Measurements from ENCODE around the gene SLC6A11.
A peak's percentile ranks its signal among the peaks of the same experiment; 100 is the strongest.

Gene SLC6A11

GRCh38 chr3:10852066-10852808, 36.2 kb downstream of the SLC6A11 start:
- TF ChIP-seq CTCF (conservative IDR thresholded peaks at IDR 0.05; ENCODE audit: low read length) = no peak
- H3K4me3 ChIP-seq (ENCODE audit: low read length) = no peak overlapping the region
- no peak for DNase-seq (ENCODE audit: low read depth)

- no peak for DNase-seq (ENCODE audit: low read depth)
- no peak overlapping the region for H3K4me3 ChIP-seq (ENCODE audit: low read length)
- no peak for TF ChIP-seq CTCF (conservative IDR thresholded peaks at IDR 0.05; ENCODE audit: low read length)
Observed at GRCh38 chr3:10855083-10855870, 39.2 kb downstream of the SLC6A11 start.

- peak; percentile 25; the same call in 1 of the 2 replicates for TF ChIP-seq CTCF (conservative IDR thresholded peaks at IDR 0.05; ENCODE audit: low read length)
- no peak overlapping the region for H3K4me3 ChIP-seq (ENCODE audit: low read length)
- DNase-seq (ENCODE audit: low read depth) = no peak
Observed at GRCh38 chr3:10855871-10856662, 40.0 kb downstream of the SLC6A11 start.

- no peak overlapping the region for H3K4me3 ChIP-seq (ENCODE audit: low read length)
- no peak for TF ChIP-seq CTCF (conservative IDR thresholded peaks at IDR 0.05; ENCODE audit: low read length)
- DNase-seq (ENCODE audit: low read depth) = no peak
Observed at GRCh38 chr3:10857235-10857634, 41.2 kb downstream of the SLC6A11 start.

- DNase-seq (ENCODE audit: low read depth) = no peak
- no peak for TF ChIP-seq CTCF (conservative IDR thresholded peaks at IDR 0.05; ENCODE audit: low read length)
Observed at GRCh38 chr3:10858091-10858490, 42.1 kb downstream of the SLC6A11 start.

GRCh38 chr3:10867384-10867783, 51.4 kb downstream of the SLC6A11 start:
- DNase-seq (ENCODE audit: low read depth) = peak; percentile 1
- no peak for TF ChIP-seq CTCF (conservative IDR thresholded peaks at IDR 0.05; ENCODE audit: low read length)
- H3K4me3 ChIP-seq (ENCODE audit: low read length) = no peak overlapping the region

More at GRCh38 chr3:10858091-10858490, 42.1 kb downstream of the SLC6A11 start:
- no peak overlapping the region for H3K4me3 ChIP-seq (ENCODE audit: low read length)

All from AG10803 (cell line).